ENCODE measurements around the gene RASSF4. TPM values are rescaled to one million over a fixed set of nuclear protein-coding genes. Genes with fewer than 3 reads are reported as not detected.
A peak's percentile ranks its signal among the peaks of the same experiment; 100 is the strongest.

The RASSF4 gene
- total and polyA plus RNA-seq, 4 donors = 8.2 to 26.9 (median 12.4) TPM

- Histone ChIP-seq H3K36me3 (ENCODE audit: control insufficient read depth in 4 of 4, insufficient read depth in 3 of 4, low read depth in 1 of 4, low read length in 3 of 4) (no peaks in the 10 kb centered on the region), H3K9ac (ENCODE audit: low read depth in 1 of 2, low read length in 2 of 2) (no peak overlapping the region), H3K4me1 (ENCODE audit: control insufficient read depth in 4 of 4, insufficient read depth in 4 of 4, low read length in 3 of 4) (peaks cover 0 to 5% (median 3%) of the 10 kb centered on the region in 4 donors), H3K27ac (ENCODE audit: low read depth in 1 of 2, low read length in 2 of 2) (no peak overlapping the region), H3K27me3 (ENCODE audit: control insufficient read depth in 4 of 4, insufficient read depth in 4 of 4, low read length in 3 of 4) (no peaks in the 10 kb centered on the region), H3K9me3 (ENCODE audit: control insufficient read depth in 4 of 4, low read length in 3 of 4) (no peaks in the 10 kb centered on the region), H3K4me3 (ENCODE audit: low read depth in 1 of 3, low read length in 3 of 3) (no peak overlapping the region)
- no peak for DNase-seq (ENCODE audit: low spot score)
- TF ChIP-seq RXRA (IDR thresholded peaks at IDR 0.05) = no peak
- TF ChIP-seq REST (IDR thresholded peaks at IDR 0.05) = no peak
Observed at GRCh38 chr10:44928462-44928861, 31.1 kb upstream of the RASSF4 start.

- TF ChIP-seq YY1 (IDR thresholded peaks at IDR 0.05) (no peak), RAD21 (IDR thresholded peaks at IDR 0.05) (no peak), RXRA (IDR thresholded peaks at IDR 0.05) (no peak), FOXA2 (IDR thresholded peaks at IDR 0.05) (no peak), ZBTB33 (IDR thresholded peaks at IDR 0.05) (no peak), JUND (IDR thresholded peaks at IDR 0.05) (no peak), ATF3 (IDR thresholded peaks at IDR 0.05) (no peak), EGR1 (IDR thresholded peaks at IDR 0.05; ENCODE audit: low read depth in 2 of 2) (no peak), MAX (IDR thresholded peaks at IDR 0.05) (no peak)
- Histone ChIP-seq H3K9me3 (ENCODE audit: control insufficient read depth in 4 of 4, low read length in 3 of 4) (no peaks in the 10 kb centered on the region), H3K27ac (ENCODE audit: low read depth in 1 of 2, low read length in 2 of 2) (no peak overlapping the region), H3K4me3 (ENCODE audit: low read depth in 1 of 3, low read length in 3 of 3) (no peak overlapping the region), H3K4me1 (ENCODE audit: control insufficient read depth in 4 of 4, insufficient read depth in 4 of 4, low read length in 3 of 4) (peaks cover 0 to 5% (median 3%) of the 10 kb centered on the region in 4 donors), H3K27me3 (ENCODE audit: control insufficient read depth in 4 of 4, insufficient read depth in 4 of 4, low read length in 3 of 4) (no peaks in the 10 kb centered on the region), H3K36me3 (ENCODE audit: control insufficient read depth in 4 of 4, insufficient read depth in 3 of 4, low read depth in 1 of 4, low read length in 3 of 4) (no peaks in the 10 kb centered on the region), H3K9ac (ENCODE audit: low read depth in 1 of 2, low read length in 2 of 2) (no peak overlapping the region)
- DNase-seq (ENCODE audit: low spot score) = peak; percentile 28
- 82% methylated on average over 8 of the region's 8 CpGs for WGBS
Observed at GRCh38 chr10:44929356-44930255, 30.0 kb upstream of the RASSF4 start.
